Stimulated activated CD8-positive, alpha-beta memory T cell treated with anti-CD3 and anti-CD28 coated beads, Interleukin-15, amount 100 ng/mL, for 48 hours (primary cell): ENCODE data around the gene ATRNL1.

Experiments used
- DNase-seq, 2 donors: peaks; one replicate each; pipeline ENCODE4 v3.0.0-alpha.2; 2020; ENCODE audit warnings: low read depth in 2 of 2

Gene ATRNL1

DNA sequence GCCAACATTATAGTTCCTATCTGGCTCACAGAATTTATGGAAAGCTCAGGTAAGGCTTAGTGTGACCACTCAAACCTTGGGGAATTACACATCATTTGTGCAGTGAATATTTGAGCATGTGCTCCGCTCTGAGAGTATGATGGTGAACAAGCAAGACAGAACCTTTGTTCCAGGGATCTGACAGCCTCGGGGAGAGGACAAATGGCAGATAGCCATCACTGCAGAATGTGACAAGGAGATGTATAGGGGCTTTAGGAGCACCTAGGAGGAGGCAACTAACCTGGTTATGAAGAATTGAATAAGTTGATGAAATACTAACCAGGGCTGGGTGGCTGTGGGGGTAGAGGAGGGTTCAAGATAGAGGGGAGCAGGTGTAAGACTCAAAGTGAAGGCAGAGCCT, 889.4 kb downstream of the ATRNL1 start:
- no peak for DNase-seq

DNA sequence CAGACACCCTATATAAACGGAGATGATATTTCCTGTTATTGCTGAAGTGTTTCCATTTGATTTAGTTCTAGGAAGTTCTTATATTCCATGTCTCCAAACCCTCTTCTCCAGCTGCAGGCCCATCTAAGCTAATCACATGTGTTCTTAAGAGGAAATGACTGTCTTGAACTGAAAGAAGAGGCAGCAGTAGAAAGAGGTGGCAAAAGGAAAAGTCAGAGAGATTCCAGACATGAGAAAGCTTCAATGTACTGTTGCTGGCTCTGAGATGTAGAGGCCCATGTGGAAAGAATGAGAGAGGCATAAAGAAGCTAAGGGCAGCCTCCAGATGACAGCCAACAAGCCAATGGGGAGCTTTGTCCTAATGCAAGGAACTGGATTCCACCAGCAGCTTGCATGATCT, 892.6 kb downstream of the ATRNL1 start:
- no peak for DNase-seq

DNA sequence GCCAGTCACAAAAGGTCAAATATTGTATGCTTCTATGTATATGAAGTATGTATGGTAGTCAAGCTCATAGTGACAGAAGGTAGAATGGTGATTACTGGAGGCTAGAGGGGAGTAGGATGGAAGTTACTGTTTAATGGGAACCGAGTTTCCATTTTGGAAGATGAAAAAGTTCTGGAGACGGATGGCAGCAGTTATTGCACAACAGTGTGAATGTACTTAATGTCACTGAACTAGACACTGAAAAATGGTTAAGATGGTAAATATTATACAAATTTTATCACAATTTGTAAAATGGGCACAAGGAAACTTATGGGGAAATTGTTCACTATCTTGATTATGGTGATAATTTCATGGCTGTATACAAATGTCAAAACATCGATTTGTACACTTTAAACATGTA, 895.2 kb downstream of the ATRNL1 start:
- no peak for DNase-seq

DNA sequence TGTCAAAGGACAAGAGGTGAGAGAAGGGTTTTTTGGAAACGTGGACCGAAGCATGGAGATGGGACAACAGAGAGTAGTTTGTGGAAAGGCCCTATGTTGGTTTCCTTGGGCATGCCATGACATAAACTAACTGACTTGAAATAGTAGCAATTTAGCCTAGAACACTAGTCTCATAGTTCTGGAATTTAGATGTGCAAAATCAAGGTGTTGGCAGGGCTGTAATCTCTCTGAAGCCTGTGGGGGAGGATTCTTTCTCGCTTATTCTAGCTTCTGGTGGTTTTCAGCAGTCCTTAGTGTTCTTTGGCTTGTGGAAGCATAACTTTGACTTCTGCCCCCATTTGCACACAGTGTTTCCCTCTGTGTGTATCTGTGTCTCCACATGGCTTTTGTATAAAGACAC, 896.5 kb downstream of the ATRNL1 start:
- no peak for DNase-seq

DNA sequence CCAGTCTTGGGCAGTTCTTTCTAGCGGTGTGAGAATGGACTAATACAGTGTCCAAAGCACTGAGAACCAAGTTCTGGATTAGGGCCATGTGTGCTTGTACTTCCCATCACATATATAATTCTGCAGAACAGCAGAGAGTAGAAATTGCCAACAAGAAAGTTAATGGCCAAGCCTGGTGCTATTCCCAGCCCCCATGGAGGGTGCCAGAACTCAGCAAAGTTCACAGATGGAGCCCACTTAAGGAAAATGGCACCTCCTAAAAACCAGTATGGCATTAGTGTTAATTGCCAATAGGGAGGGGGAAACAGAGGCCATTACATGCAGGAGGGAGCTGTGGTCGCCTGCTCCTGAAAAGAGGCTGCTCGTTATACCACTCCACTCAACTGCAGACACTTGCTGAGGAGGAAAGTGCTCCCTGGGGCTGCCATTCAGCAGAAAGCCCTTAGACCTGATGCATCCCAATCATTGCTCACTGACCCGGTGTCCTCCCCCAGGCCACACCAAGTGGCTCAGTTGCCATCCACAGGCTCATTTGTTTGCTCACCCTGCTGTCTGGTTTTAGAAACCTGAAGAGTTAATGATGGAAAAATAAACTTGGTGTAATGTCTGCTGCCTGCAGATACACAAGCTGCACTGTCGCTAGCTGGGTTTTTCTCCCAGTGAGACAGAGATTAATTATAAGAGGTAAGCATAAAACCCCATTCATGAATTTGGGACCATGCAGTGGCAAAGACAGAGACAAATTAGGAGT, 899.2 kb downstream of the ATRNL1 start:
- no peak for DNase-seq

DNA sequence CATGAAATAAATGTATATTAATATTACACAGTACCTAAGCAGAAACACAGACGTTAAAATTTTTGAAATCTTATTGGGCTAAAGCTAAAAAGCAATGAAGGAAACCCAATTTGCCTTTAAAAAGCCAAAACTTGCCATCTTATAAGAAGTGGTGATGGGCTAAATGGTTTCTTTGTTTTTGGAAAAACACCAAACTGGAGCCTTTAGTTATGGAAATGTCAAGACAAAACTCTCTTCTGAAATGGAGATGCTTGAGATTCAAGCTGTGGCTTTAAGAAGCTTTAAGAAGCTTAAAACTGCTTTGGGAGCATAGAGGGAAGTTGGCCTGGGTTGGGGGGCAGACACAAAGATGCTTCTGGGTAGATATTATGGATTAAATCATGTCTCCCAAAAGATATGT, 902.9 kb downstream of the ATRNL1 start:
- DNase-seq = no peak

DNA sequence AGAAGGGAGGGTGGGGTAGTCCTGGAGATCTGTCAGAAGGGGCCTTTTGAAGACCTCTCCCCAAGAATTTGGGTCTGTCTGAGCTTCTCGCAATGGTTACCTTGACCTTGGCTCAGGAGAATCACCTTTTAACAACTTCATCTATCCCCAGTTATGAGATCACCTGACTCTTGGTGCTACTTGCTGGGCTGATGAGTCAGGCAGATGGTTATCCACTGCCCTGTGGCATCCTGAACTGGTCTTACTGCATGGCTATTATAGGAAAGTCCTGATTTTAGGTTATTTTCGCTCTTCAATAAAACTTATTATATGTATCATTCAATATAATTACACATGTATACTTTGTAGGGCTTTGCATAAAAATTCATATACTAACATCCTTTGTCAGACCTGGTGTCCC, 905.1 kb downstream of the ATRNL1 start:
- no peak for DNase-seq
